HL-60/S4 treated with phorbol 12-myristate 13-acetate at 8.2 ng/mL for 4 days and 3 days (cell line): ENCODE results near the gene FRMD4A.
"Not testable (repeated sequence)": the region's sequence is repeated elsewhere in the genome, so short reads cannot be mapped to it uniquely, and the experiment has no call there.

Experiments
- in situ Hi-C: fragments of 300-500 bp; cut with MboI; formaldehyde crosslinking; loops from 2 replicates; pipeline ENCODE4 v1.15.0; 2022; ENCODE audit warnings: low sequenced_read_pairs

FRMD4A gene

DNA sequence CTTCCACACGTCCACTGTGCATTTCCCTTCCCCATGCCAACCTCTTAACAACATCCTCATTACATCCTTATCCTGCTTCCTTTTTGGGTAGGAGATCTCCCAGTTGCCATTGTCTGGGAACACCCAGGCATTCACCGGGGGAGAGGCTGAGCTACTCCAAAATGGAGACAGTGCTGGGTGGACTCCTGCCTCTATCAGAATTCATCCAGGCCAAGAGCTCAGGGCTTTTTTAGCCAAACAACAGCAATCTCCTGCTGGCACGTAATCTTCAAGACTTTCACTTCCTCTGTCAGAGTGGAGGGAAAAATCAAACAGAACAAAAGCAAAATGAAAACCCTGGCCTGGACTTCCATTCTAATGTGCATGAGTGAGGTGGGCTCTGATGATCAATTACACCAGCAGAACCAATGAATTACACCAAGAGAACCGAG is 499.0 kb downstream of the FRMD4A start:
- in situ Hi-C loops = no loop called here

DNA sequence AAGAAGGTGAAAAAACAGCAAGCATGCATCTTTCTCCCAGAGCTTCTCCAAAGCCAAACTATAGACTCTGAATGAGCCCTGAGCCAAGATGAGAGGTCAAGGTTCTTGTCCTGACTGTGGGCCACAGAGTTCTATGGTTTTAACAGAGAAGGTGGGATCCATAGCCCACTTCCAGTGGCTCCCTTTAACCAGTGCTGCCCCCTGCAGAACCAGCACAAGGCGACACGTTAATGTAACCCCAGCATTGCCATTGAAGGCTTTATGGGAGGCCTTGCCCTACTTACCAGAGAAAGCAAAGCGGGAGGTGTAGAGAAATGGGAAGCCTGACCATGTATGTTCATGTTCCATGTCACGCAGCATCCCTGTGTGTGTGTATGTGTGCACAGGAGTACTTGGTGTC is 500.3 kb downstream of the FRMD4A start:
- in situ Hi-C loops = no loop called here

DNA sequence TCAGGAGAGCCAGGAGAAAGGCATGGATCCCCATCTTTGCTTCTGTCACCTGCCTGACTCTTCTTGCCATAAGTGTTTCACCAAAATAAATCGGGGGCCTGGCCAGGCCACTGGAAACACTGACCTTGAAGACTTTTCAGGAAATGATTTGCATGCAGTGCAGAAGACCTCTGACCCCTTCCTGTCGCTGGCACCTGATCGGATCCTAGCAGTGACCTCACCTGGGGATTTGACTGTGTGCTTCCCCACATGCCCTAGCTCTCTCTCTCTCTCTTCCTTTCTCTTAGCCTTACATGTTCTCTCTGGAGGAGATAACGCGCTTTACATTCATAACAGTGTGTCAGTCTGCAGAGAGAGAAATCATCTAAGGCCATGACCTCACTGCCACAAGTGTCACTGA is 500.9 kb downstream of the FRMD4A start:
- in situ Hi-C loops = no loop called here

- in situ Hi-C loops = not testable (repeated sequence)
Observed at GRCh38 chr10:13828284-13828683, 502.4 kb downstream of the FRMD4A start.

DNA sequence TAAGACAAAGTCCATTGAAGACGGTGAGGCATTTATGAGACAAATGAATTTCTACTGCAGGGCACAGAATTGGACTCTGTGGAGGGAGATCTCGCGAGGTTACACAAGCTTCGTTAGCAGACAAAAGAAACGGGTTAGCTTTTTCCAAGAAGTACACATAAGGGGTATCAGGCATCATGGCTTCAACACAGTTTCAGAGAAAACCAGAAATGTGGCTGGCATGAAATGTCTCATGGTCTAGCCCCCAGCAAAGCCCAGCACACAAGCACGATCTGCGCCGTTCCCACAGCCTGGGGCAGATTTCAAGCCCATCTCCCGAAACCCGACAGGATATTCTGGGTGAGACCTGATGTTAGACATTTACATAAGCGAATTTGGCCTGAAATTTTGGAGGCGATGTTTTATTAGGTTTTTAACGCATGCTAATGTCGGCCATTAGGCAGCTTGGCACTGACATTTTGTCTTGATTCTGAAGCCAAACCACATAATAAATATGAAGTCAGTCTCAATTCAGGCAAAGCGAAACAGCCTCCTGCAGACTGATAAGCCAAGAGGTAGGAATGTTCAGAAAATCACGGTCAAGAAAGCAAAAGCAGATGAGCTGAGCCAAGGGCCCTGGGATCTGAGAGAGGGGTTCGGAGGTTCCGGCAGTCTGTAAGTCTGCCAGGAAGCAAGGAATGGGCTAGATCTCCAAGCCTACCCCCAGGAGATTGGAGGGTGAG is 503.5 kb downstream of the FRMD4A start:
- in situ Hi-C loops = no loop called here

DNA sequence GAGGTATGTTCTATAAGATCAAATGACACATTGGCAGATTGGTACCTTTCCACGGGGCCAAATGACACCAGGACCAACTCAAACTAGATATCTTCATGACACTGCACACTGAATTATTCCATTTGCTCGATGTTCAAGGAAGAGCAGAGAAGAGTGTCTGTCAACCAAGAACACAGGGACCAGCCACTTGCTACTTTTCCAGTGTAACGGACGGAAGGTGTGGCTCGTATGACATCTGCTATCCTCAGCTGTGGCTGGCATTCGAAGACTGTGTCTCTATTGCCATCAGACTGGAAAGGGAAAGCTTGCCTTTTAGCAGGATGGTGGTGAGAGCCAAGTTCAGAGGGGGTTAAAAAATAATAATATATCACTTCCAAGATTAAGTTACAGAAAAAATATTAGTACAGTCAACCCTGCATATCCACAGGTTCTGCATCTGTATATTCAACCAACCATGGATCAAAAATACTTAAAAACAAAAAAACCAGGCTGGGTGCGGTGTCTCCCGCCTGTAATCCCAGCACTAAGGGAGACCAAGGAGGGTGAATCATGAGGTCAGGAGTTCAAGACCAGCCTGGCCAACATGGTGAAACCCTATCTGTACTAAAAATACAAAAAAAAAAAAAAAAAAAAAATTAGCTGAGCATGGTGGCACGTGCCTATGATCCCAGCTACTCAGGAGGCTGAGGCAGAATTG is 506.9 kb downstream of the FRMD4A start:
- in situ Hi-C loops = no loop called here

DNA sequence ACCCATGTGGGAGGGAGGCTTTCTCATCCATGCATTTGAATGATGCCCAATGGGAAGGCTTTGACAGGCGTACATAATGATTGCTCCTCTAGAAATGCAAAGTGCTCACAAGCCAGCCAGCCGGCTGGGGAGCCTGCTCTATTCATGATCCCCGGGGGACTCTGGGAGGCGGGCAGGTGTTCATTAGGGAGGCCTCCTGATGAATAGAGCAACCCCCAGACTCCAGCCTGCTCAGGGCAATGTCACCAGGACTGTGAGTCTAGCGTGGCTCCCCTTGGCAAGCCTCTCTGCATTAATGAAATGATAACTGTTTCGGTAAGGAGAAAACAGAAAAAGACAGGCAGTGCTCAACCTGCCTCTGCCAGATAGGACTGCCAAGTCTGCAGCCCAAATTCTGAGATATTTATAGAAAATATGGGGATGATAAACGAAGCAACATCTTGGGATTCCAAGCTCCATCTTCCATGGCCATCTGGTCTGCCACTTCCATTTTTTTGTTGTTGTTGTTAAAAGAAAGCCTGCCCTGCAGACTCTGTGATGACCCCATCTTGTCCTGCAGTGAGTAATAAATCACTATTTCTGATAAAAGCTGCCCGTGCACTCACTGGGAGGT is 507.5 kb downstream of the FRMD4A start:
- in situ Hi-C loops = no loop called here

GRCh38 chr10:13822490-13822889 is 508.2 kb downstream of the FRMD4A start:
- in situ Hi-C loops = no loop called here

GRCh38 chr10:13820964-13821337 is 509.8 kb downstream of the FRMD4A start:
- in situ Hi-C loops = no loop called here

- in situ Hi-C loops = no loop called here
Observed at GRCh38 chr10:13820119-13820963, 510.4 kb downstream of the FRMD4A start.

- in situ Hi-C loops = no loop called here
Observed at GRCh38 chr10:13816195-13816925, 514.4 kb downstream of the FRMD4A start.

- in situ Hi-C loops = no loop called here
Observed at GRCh38 chr10:13815756-13816155, 515.0 kb downstream of the FRMD4A start.

DNA sequence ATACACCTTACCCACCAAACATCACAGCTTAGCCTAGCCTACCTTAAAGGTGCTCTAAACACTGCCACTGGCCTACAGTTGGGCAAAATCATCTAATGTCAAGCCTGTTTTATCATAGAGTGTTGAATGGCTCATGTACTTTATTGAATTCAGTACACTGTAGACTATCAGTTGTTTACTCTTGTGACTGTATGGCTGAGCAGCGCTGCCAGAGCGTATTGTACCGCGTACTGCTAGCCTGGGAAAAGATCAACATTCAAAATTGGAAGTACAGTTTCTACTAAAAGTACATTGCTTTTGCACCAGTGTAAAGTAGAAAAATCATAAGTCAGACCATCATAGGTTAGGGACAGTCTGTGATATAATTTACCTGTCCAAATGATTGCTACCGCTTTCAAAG is 517.2 kb downstream of the FRMD4A start:
- in situ Hi-C loops = no loop called here

- in situ Hi-C loops = no loop called here
Observed at GRCh38 chr10:13812804-13813203, 517.9 kb downstream of the FRMD4A start.

DNA sequence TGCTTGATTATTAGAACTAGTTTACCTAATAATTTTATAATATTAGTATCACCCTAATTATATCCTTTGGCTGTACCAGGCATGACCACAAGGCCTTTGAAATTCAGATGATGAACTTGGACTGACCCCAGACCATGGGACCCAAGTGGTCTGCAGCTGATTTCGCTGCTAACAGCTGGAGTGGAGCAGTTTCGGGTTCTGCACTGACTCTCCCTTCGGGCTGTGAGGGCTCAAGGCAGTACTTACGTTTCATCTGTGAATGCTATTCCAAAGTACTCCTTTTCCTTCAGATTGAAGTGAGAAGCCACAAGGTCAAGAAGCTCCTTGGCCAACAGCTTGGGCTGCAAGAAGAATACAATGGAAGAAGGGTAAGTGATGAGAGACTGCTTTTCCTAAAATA is 520.2 kb downstream of the FRMD4A start:
- in situ Hi-C loops = no loop called here

GRCh38 chr10:13809427-13809826 is 521.3 kb downstream of the FRMD4A start:
- in situ Hi-C loops = no loop called here

DNA sequence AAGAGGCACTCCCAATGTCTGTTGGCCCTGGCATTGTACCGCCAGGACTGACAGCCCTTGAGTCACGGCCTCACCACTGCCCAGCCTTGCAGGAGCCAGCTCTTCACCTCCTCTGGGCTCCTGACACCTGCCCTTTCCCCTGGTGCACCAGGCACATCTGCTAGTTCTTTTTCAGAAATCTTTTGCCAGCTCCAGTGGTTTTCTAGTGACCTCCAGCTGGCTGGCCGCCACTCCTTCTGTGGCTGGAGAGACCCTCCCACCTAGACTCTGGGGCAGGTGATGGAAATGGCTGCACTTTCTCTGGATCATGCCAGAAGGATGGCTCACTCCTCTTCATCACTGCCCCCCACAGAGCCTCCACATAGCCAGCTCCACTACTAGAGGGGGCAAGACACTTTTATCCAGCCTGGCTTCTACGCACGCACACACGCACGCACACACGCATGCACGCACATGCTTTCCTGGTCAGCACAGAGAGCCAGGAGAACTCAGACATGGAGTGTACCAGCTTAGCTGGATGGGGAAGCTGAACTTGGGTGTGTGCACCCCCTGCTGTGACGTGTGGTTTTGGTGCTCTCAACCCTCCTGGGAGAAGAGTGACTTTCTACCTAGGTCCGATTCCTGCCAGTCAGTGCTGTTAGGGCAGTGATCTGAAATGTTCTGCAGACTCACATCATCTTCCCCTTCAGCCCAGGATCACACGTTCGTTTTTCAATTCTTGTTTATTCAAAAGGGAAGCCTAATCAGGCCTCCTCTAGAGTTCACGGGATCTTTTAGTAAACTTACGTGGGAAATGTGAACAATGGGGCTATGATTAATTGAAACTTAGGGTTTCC is 522.0 kb downstream of the FRMD4A start:
- in situ Hi-C loops = no loop called here

- in situ Hi-C loops = no loop called here
Observed at GRCh38 chr10:13806419-13806818, 524.3 kb downstream of the FRMD4A start.
